Measurements from ENCODE around the gene PHTF2.

GRCh38 chr7:77833136-77833535 lies 34.6 kb downstream of the PHTF2 start:
- TF ChIP-seq CTCF (IDR thresholded peaks at IDR 0.05) (no peak), POLR2A (IDR thresholded peaks at IDR 0.05) (no peak)
